SIG-M5 treated with dmso at 0.1 percent for 504 hours (cell line): ENCODE results near the gene HIGD2A.
A peak's percentile ranks its signal among the peaks of the same experiment; 100 is the strongest.

Experiments
- DNase-seq: peaks from one replicate; lab custom pipeline; 2025; ENCODE audit not compliant: unreplicated experiment; lab: John Stamatoyannopoulos, UW

The HIGD2A gene

DNA sequence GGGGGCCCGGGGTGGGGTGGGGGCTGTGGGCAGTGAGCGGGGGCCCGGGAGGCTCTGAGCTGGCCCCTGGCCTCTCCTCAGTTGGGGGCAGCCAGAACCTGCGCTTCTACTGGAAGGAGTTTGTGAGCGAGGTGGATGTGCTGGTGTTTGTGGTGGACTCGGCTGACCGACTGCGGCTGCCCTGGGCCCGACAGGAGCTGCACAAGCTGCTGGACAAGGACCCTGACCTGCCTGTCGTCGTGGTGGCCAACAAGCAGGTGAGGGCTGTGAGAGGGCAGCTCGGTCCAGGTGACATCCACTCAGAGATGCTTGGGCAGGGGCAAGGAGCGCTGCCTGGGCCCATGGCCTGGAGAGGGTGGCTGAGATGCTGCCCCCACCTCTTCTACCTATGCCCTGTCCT, 19.8 kb upstream of the HIGD2A start:
- DNase-seq: no peak

DNA sequence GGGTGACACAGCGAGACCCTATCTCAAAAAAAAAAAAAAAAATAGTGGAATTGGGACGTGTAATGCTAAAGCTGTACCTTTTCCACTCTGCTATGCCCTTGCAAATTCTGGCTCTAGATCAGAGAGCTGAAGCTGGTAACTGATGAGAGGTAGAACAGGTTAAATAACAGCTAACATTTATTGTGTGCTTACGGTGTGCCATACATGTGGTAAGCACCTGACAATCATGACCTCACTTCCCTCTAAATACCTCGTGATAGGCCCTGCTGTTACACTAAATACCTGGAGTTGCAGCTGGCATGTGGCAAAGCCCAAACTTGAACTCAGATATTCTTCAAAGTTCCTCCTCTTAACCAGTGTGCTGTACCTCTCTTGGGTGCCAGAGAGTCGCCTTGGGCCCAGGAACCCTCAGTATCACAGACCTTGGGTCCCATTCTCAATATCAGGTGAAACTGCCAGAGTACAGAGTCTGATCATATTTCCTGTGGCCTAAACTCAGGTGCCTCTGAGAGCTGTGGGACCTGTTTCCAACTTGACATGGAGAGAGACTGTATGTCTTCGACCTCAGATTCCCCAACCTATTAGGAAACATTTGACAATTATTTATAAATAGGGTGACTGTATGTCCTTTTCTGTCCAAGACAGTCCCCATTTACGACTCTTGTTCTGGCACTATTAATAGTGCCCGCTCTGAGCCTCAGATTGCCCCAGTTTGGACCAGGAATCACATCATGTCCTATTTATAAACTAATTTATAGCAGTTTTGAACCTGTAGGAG, 18.4 kb upstream of the HIGD2A start:
- DNase-seq: no peak

DNA sequence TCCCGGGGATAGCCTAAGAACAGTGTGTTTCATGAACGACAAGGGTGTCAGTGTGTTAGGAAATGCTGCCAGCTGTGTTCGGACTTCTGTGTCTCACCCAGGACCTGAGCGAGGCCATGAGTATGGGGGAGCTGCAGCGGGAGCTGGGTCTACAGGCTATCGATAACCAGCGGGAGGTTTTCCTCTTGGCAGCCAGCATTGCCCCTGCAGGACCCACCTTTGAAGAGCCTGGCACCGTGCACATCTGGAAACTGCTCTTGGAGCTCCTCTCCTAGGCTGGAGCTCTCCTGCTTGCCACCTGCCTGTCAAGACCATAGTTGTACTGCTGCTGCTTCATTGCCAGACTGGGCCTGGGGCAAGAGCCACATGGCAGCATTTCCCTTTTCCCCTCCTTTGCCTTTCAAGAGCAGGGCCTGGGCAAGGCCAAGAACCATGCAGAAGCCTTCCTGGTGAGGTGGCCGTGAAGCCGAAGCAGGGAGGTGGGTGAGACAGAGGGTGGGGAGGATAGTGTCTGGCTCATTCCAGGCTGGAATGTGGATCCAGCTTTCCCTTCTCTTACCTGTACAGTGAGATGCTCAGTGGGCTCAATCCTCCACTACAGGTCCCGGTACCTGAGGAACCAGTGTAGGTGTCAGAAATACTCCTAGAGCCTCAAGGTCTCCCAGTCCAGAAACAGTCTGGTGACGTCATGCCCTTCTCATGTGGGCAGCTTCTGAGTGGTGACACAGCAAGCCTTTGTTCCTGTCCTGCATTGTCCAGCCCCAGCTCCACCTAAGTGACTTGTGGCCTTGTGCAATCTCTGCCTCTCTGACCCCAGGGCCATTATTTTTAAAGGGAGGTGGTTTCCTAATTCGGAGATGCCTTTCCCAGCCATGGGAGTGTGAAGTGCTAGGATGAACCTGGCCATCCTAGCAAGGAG, 16.7 kb upstream of the HIGD2A start:
- no peak for DNase-seq

DNA sequence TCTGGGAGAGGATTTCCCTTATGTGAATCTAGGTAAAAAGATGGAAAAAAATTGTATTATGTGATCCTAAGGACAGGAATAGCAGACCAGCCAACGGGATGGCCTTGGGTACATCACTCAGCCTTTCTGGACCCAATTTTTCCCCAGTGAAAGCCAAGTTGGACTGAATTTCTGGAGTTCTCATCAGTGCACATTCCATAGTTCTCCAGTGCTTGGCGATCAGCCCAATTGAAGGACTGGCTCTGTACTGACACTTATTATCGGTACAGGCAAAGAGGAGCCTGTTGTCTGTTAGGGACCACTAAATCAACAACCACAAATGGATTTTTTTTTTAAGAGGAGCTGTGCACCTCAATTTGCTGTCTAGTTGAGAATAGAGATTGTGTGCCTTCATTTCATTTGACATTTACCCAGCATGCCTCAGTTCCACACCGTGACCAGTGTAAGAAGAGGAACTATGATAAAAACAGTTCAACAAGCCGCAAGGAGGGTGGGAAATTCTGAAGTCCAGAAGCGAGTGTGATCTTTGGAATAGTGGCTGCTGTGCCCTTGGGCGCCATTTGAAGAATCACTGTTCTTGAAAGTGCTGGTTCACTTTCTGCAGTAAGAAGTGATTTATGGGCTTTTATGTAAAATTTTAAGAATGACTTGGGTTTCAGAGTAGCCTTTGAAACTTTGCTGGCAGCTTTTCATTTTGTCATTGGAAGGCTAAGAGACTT, 15.3 kb upstream of the HIGD2A start:
- no peak for DNase-seq

DNA sequence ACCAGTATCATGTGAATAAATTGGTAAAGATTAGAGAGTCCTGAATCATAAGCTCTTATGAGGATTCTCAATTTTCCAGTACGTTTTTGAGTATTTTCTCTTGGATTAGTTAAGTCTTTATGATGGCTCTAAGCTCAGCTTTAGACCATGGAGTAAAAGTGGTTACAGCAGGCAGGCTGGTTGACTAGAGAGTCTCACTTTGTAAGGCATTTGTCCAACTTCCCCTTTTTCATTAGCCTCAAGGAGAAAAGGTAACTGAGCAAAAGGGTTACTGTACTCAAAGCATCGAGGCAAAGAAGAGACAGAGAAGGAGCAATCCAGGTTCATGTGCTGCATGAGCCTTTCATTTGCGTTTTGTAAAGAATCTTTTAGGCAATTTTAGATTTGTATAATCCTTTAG, 8.7 kb upstream of the HIGD2A start:
- peak; percentile 58 for DNase-seq

DNA sequence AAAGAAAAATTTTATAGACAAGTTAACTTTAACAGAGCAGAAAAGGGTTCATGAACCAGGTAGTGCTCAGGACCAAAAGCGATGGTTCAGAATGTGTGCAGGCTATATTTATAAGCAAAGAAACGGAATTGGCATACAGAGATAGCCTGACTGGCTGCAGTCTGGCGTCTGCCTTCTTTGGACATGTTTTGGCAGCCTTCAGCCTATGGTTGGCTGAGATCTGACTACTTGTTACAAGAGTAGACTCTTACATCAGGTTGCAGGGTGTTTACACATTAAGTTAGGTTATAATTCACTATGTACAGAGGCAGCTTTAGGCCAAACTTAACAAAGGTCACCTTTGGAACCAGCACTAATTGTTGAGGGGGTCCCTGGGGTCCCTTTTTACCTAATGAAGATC, 7.1 kb upstream of the HIGD2A start:
- DNase-seq: no peak

DNA sequence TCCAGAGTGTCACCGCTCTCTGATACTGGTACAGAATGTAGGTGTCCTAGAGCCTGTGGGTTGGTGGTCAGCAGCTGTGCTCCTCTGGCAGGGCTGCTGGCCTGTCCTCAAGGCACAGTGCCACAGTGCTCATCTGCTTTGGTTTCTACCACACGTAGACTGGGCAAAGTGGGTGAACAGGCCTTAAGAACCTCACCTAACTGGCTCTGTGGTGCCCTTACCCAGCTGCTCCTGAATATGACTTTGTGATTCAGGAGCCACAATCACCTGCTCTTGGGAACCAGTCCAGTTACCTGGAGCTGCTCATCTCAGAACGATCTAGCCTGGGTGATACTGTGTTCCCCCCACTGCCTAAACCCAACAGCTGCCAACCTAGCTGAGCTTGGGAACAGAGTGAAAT, 6.6 kb upstream of the HIGD2A start:
- DNase-seq: no peak

DNA sequence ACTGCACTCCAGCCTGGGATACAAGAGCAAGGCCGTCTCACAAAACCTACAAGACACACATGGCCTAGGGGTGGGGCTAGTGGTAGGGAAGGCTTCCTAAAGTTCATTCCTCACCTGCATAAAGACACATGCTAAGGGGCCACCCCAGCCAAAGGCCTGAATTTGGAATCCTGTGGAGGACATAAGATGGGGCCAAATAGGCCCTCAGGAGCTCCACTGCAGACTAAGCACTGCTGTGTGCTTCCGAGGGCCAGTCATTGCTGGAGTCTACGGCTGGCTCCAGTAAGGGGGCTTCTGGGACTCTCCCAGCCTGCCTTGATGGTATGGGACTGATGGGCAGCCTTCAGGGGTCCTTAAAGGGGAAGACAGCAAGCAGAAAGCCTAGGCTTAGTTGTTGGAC, 5.8 kb upstream of the HIGD2A start:
- DNase-seq: no peak

DNA sequence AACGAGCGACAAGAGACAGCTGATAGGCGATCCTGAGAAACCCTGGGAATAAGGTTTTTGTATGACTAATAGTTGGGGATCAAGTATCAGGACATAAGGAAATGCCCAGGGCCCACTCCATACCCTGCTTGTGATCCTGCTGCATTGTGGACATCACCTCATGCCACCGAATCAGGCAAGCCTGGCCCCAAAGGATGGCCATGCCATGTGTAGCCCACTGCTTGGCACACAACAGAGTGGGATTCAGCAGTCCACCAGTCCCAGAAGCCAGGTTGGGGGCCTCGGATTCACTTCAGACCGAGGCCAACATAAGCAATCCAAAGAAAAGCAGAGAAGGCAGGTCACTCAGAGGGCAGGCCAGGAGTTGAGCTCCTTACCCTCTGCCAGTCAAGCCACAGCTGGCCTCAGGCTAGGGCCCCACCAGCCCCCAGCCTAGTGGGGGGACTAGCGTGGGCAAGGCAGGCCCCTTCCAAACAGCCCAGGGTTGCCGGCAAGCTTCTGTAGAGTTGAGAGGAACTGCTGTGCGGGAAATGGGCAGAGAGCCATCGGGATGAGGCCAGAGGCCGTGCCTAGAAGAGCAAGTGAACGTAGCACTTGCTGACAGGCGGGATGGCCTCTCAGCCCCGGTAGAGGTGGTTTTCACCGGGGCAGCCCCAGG, 5.2 kb upstream of the HIGD2A start:
- DNase-seq: no peak

DNA sequence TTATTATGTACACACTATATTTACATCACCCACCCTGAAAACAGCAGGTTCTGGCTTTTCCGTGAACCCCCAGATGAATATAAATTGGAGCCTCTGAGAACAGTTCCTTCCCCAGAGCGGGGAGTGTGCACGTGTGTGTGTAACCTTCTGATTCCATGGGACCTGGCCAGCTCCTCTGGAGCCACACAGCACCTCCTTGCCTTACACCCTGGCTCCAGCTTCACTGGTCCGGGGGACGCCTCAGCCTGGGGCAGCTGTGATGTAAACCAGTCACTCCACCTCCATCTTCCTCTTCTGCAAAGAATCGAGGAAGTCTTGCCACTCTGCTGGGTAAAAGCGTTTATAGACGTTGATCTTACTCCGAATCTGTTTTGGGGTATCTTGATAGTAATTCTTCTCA, 4.6 kb upstream of the HIGD2A start:
- no peak for DNase-seq

DNA sequence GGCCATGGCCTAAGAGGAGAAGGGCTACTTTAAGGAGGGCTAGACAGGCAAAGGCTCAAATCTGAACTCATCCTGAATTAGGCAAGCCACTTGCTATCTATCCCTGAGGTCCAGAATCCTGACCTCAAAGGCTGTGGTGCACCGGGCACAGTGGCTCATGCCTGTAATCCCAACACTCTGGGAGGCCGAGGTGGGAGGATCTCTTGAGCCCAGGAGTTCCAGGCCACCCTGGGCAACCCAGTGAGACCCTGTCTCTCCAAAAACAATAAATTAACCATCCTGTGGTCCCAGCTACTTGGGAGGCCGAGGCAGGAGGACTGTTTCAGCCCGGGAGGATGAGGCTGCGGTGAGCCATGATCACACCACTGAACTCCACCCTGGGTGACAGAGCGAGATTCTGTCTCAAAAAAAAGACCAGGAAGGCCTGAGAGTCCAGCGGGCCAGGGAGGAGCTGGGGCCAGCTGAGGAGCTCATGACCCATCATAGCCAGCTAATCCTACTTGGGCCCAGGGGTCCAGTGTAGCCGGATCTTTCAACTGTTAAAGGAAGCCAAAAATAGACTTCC, 4.1 kb upstream of the HIGD2A start:
- no peak for DNase-seq

DNA sequence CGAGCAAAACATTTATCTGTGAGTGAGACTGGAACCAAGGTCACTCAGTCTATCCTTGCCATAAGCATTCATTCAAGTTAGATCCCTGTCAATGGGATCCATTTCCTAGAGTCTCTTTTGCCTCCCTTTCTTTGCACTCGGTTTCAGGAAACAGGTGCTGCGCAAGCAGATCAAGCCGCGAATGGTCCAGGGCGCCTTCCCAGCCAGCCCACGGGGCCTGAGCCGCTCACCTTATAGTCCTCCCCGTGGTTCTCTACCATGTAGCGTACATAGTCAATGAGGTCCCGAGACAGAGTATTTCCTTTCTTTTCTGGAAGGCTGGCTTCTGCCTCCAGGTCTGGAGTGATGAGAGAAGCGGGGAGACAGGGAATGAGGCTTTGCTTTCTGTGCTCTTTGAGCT, 3.6 kb upstream of the HIGD2A start:
- no peak for DNase-seq

DNA sequence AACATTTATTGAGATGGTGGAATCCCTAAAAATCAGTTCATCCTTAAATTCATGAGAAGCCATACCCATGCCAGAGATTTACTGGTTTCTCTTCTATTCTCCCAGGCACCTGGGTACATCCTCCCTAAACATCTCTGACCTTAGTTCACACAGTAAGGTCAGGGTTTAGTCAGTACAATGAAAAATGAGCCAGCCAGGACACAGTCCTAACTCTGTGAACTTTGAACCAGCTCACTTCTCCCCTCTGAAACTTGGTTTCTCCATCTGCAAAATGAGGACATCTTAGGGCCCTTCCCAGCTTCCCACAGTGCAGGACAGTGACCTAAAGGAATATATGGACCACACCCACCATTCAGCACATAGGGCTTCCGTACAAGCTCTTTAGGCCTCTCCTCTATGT, 2.1 kb upstream of the HIGD2A start:
- DNase-seq: no peak

DNA sequence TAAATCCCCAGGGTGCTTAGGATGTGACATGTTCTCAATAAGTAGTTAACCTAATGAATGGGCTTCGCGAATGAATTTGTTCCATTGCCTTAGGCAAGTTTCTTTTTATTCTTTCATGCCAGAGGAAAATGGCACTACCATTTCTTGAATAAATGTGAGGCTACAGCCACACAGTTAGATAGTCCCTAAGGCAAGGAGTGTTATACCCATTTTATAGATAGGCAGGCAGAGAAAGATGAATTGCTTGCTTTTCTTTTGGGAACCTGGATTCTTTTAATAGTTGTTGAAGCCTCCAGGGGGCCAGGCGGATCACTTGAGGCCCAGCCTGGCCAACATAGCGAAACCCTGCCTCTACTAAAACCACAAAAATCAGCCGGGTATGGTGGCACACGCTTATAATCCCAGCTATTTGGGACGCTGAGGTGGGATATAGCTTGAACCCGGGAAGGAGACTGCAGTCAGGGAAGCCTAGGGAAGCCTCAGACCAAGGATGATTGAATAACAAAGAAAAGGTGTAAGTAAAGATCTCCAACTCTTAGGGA, 1.1 kb upstream of the HIGD2A start:
- no peak for DNase-seq

DNA sequence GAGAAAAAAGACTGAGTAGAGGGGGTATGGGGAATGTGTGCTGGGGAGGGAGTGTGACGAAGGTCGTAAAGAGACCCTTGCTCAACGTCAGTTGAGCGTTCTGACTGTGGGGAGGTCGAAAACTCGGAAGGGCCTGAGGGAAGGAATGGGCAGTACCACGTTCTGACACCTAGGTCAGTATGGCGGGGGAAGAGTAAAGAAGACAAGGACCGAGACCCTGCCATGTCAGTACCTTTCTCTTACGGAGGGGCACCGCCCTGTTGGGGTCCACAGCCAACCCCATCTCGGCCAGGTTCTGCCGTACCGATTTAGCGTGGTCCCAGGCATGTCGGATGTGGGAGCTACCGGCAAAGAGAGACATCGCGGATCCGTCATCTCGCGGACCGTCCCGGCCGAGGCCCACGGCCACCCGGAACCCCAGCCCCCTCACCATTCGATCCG, 528 bp upstream of the HIGD2A start:
- peak; percentile 40 for DNase-seq

DNA sequence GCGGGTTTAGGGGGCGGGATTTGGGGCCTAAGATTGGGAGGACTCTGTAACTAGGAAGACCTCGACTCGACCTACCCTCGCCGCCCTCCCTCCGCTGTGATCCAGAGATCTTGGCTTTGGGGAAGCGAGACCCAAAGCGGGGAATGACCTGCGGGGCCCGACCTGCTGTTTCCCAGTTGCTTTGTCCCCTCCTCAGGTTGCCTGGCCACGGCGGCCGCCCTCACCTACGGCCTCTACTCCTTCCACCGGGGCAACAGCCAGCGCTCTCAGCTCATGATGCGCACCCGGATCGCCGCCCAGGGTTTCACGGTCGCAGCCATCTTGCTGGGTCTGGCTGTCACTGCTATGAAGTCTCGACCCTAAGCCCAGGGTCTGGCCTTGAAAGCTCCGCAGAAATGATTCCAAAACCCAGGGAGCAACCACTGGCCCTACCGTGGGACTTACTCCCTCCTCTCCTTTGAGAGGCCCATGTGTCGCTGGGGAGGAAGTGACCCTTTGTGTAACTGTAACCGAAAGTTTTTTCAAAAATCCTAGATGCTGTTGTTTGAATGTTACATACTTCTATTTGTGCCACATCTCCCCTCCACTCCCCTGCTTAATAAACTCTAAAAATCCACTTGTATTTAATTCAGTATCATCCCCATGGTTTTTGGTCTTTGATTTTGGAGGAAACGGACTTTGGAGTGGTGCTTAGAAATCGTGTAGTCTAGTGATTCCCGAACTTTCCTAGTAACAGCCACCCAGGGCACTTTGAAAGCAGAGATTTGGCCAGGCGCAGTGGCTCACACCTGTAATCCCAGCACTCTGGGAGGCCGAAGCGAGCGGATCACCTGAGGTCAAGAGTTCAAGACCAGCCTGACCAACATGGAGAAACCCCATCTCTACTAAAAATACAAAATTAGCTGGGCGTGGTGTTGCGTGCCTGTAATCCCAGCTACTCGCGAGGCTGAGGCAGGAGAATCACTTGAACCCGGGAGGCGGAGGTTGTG, 878 bp downstream of the HIGD2A start:
- DNase-seq: peak; percentile 49

DNA sequence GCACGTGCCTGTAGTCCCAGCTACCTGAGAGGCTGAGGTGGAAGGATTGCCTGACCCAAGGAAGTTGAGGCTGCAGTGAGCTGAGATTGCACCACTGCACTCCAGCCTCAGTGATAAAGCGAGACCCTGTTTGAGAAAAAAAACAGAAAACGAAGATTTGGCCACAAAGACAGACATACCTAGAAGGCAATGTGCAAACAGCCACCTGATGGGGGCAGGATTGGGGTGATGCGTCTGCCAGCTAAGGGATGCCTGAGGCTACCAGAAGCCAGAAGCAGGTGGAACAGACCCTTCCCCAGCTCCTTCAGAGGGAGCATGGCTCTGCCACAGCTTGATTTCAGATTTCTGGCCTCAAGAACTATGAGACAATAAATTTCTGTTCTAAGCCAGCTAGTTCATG, 2.9 kb downstream of the HIGD2A start:
- DNase-seq: no peak

DNA sequence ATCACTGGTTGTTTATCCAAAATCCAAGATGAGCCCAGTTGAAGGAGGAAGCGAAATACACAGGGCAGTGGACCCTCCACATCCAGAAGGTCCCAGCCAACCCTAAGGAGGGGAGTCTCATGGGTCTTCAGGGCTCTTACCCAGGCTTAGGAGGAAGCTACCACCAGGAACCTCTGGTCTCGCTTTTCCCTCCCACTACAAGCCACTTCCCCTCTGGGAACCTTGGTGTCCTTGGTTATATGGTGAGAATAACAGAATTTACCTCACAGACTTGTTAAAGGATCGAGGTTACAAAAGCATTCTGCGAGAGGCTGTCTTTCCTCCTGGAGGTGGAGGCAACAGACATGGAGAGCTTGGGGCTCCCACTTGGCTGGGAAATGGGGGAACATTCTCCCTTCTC, 3.4 kb downstream of the HIGD2A start:
- peak; percentile 86 for DNase-seq

DNA sequence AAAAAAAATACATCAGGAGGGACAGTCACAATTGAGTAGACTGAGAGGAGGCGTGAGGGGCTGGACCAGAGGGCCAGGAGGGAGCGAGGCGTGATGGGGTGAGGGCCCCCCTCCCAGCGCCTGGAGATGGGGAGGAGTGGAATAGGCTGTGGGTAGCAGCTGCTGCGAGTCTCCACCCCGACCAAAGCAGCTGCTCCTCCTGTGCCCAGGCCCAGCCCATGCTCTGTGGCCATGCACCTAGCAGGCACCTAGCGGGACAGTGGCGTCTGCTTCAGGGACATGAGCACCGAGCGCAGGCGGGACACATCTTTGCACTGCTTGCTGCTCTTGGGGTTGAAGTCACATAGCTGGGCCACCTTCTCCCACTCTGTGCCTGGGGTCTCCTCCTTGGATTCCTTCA, 4.0 kb downstream of the HIGD2A start:
- no peak for DNase-seq
